Activated naive CD8-positive, alpha-beta T cell treated with anti-CD3 and anti-CD28 coated beads for 36 hours (primary cell): ENCODE results near the gene KANK4. TPM values are rescaled to one million over a fixed set of nuclear protein-coding genes. Genes with fewer than 3 reads are reported as not detected.
A peak's percentile ranks its signal among the peaks of the same experiment; 100 is the strongest.

Experiments
- DNase-seq: peaks from one replicate; pipeline ENCODE4 v3.0.0; 2021
- H3K27ac Mint-ChIP-seq: one replicate; pipeline ENCODE4 v1.8.0; 2022; ENCODE audit warnings: mild to moderate bottlenecking, moderate library complexity, mixed read lengths
- H3K27me3 Mint-ChIP-seq: one replicate; pipeline ENCODE4 v1.8.0; 2022; ENCODE audit warnings: mild to moderate bottlenecking, mixed read lengths
- H3K36me3 Mint-ChIP-seq: one replicate; pipeline ENCODE4 v1.8.0; 2021; ENCODE audit warnings: mild to moderate bottlenecking, mixed read lengths
- H3K4me1 Mint-ChIP-seq: one replicate; pipeline ENCODE4 v1.8.0; 2021; ENCODE audit warnings: mixed read lengths
- H3K4me3 Mint-ChIP-seq: one replicate; pipeline ENCODE4 v1.8.0; 2022; ENCODE audit warnings: mild to moderate bottlenecking, moderate library complexity, mixed read lengths
- H3K9me3 Mint-ChIP-seq: one replicate; pipeline ENCODE4 v1.8.0; 2022; ENCODE audit warnings: mixed read lengths
- total RNA-seq, 2 experiments: library from RNA; stranded (reverse); gene quantifications; one replicate each; pipeline ENCODE4 v1.2.3, GENCODE V29; 2021

KANK4 gene
- not detected for total RNA-seq

DNA sequence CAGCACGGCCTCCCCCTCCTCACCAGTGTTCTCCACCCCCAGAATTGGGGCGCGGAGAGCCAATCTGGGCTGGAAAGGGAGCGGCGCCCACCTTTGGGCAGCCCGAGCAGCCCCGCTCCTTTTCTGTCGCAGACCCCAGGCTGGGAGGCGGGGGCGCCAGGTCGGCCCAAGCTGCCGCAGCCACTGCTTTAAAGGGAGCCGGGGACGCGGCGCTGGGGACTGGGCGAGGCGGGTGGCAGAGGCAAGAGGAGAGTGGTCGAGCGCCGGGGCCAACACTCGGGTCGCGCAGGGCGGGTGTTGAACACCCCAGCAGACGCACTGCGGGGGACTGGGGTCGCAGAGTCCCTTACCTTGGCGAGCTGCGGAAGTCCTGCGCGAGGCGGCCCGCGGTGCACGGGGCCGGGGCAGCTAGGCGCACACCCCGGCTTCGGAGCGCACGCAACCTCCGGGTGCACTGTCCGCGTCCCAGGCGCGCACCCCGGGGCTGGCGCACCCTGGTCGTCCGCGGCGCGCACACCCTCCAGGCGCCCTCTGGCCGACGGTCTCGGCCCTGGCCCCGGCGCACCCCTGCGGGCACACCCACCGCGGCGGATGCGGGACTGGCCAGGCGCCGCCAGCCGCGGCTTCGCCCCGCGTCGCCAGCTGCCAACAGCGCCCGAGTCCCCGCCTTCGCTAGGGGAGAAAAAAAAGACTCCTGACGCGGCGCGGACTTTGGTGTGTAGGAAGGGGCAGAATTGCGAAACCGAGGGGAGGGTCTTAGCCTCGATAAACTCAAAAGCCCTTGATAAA lies at the start of gene KANK4:
Gene KANK4, minus strand, starts transcription at position 679 of the 789 bp plus-strand sequence. CDS start 37,870 bp downstream, outside the sequence.
- Mint-ChIP-seq H3K9me3 (no peaks in the 10 kb centered on the region), H3K27me3 (peaks cover 49% of the 10 kb centered on the region), H3K36me3 (no peaks in the 10 kb centered on the region), H3K4me1 (no peaks in the 10 kb centered on the region), H3K27ac (no peak within 1 kb of the TSS), H3K4me3 (no peak within 1 kb of the TSS)
- peak; percentile 10 for DNase-seq

DNA sequence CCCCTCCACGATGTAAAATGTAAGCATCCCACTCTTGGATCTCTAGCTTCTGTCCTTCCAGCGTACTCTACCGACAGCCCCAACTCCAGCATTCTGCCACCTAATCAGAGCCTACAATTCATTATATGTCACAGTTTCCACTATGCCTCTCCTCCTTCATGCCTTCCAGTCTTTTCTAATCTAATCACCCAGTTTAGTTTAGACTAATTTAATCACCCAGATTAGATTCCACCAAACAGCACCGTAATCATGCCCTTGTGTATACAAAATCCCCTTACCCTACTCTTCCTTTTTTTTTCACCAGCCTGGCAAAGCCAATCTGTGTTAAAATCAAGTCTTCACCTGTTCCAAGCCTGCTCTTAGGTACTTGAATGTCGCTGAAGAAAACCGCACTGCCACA lies 49.8 kb upstream of the KANK4 start:
- Mint-ChIP-seq H3K27ac (no peak overlapping the region), H3K4me1 (no peaks in the 10 kb centered on the region), H3K9me3 (no peaks in the 10 kb centered on the region)

DNA sequence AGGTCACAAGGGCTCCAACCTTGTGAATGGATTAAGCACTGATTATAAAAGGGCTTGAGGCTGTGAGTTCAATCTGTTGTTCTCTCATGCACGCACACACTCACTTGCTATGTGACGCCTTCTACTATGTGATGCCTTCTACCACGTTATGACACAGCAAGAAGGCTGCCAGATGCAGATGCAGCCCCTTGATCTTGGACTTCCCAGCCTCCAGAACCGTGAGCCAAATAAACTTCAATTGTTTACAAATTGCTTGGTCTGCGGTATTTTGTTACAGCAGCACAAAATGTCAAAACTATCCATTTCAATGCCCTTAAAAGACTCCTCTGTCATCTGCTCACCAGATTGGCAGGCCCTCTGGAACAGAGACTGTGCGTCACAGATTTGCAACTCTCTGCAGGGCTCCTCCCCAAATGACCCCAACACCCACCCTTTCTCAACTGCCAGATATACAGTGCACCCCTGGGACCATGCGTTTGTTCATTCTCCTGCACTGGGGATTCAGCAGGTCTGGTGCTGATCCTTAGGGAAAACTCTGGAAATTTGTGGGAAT lies 47.8 kb upstream of the KANK4 start:
- Mint-ChIP-seq H3K4me1 (no peaks in the 10 kb centered on the region), H3K27ac (no peak overlapping the region), H3K27me3 (no peaks in the 10 kb centered on the region), H3K36me3 (no peaks in the 10 kb centered on the region), H3K4me3 (no peak overlapping the region), H3K9me3 (no peaks in the 10 kb centered on the region)
- DNase-seq: no peak

More for the DNA sequence above, 49.8 kb upstream of the KANK4 start:
- Mint-ChIP-seq H3K27me3 (no peaks in the 10 kb centered on the region), H3K36me3 (no peaks in the 10 kb centered on the region), H3K4me3 (no peak overlapping the region)
- DNase-seq: no peak

DNA sequence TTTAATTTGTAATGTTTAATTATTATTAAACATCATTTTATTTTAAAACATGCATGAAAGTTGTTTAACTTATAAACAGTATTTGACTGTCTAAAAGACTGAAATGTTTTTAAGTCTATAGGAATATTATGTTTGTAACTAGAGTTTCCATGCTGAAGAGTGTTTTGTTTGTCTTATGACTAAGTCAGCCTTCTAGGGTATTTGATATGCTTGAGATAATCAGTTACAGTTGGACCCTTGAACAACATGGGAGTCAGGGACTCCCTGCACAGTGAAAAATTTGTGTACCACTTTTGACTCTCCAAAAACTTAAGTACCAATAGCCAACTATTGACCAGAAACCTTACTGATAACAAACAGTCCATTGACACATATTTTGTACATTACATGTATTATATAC lies 45.5 kb upstream of the KANK4 start:
- Mint-ChIP-seq H3K36me3 (no peaks in the 10 kb centered on the region), H3K27me3 (no peaks in the 10 kb centered on the region), H3K27ac (no peak overlapping the region), H3K4me1 (no peaks in the 10 kb centered on the region), H3K9me3 (no peaks in the 10 kb centered on the region), H3K4me3 (no peak overlapping the region)
- no peak for DNase-seq

DNA sequence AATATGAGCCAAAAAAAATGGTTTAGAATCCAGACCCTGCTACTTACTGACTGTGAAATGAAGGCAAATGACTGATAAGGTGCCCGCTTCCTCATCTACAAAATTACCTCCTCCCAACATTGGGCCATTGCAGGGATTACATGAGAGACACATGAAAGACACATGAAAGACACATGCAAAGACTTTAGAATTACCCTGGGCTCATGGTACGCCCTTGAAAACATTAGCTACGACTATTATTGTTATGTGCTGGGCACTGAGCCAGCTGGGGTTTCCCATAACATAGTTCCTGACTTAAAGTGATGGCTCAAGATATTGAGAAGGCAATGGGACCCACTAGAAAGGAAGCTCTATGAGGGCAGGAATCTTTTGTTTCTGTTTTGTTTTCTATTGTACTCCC lies 43.7 kb upstream of the KANK4 start:
- Mint-ChIP-seq H3K4me1 (no peaks in the 10 kb centered on the region), H3K36me3 (no peaks in the 10 kb centered on the region), H3K27ac (no peak overlapping the region), H3K9me3 (no peaks in the 10 kb centered on the region), H3K4me3 (no peak overlapping the region), H3K27me3 (no peaks in the 10 kb centered on the region)
- no peak for DNase-seq

DNA sequence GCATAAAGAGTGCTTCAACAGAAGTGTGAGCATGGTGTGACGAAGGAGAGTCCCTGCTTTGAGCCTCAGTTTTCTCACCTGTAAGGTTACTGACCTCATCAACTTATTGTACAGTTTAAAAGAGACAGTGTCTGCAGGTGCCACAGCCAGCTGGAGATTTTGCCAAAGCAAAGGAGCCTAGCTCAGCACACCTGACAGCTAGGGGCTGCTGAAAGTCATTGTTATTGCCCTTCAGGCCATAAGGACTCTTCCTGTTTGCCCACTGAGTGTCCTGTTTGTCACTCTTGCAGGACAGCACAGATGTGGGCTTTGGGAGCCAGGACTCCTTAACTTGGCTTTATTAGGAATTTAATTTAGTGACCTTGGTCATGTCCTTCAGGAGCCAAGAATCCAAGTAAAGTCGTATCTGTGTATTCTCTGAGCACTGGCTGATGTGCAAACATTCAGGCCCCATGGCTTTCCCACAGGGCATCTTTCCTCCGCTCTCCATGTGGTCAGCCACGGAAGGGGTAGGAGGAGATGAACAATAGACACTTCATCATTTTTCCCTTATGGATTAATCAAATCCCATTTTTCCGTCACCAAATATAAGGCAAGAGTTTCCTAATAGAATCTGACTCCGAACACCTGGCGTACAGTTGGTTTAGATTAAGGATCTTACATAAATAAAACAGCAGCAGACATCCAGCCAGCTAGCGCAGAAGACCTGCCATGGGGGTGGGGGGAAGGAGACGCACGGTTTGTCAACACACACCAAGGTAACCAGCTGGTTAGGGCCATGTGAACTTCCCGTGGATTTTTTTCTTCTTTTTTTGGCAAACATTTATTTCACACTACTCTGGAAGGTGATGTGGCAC lies 43.1 kb upstream of the KANK4 start:
- Mint-ChIP-seq H3K27ac (no peak overlapping the region), H3K9me3 (no peaks in the 10 kb centered on the region), H3K36me3 (no peaks in the 10 kb centered on the region), H3K4me3 (no peak overlapping the region), H3K4me1 (no peaks in the 10 kb centered on the region), H3K27me3 (no peaks in the 10 kb centered on the region)
- DNase-seq: no peak

DNA sequence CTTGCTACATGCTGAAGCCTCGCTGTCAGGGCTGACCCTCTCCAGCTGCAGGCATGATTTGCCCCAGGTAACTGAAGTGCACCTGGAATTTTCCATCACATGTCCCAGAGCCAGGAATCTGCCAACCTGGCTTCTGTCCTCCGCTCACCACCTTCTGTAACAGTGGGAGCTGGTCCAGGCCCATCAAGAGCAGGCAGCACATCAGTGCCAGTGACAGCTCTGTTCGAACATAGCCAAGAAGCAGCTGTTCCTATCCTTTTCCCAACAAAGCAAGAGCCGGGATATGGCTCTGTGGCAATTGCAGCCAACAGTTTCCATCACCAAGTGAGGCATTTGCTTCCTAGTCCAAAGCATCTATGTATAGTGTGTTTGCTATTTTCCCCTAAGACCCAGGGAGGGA lies 42.2 kb upstream of the KANK4 start:
- Mint-ChIP-seq H3K4me1 (no peaks in the 10 kb centered on the region), H3K36me3 (no peaks in the 10 kb centered on the region), H3K27me3 (no peaks in the 10 kb centered on the region), H3K27ac (no peak overlapping the region), H3K4me3 (no peak overlapping the region), H3K9me3 (no peaks in the 10 kb centered on the region)
- DNase-seq: no peak

DNA sequence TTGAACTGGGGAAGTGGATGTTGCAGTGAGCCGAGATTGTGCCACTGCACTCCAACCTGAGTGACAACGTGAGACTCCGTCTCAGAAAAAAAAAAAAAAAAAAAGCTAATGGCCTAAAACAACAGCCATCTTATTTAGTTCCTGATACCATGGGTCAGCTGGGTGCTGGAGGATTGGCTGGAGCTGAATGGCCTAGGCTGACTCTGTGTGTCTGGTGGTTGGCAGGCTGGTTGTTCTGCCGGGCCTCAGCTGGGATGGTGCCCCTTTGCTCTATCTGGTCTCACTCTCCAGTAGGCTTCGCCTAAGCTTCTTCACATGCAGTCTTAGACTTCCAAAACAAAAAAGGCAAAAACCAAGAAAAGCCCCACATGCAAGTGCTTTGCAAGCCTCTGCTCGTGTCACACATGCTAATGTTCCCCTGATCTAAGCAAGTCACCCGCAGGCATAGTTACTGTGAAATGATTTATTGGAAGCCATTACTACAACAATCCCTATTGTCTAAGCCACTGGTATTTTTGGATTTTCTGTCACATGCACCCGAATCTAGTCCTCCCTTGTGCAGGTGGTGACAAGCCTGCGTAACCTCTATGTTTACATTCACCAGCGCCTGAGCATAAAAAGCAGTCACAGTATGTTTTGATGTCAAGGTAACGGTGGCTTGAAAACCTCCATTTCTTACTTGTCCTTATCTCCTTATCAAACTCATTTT lies 39.6 kb upstream of the KANK4 start:
- Mint-ChIP-seq H3K4me3 (no peak overlapping the region), H3K27ac (no peak overlapping the region), H3K36me3 (no peaks in the 10 kb centered on the region), H3K27me3 (no peaks in the 10 kb centered on the region), H3K4me1 (no peaks in the 10 kb centered on the region), H3K9me3 (no peaks in the 10 kb centered on the region)
- DNase-seq: no peak

DNA sequence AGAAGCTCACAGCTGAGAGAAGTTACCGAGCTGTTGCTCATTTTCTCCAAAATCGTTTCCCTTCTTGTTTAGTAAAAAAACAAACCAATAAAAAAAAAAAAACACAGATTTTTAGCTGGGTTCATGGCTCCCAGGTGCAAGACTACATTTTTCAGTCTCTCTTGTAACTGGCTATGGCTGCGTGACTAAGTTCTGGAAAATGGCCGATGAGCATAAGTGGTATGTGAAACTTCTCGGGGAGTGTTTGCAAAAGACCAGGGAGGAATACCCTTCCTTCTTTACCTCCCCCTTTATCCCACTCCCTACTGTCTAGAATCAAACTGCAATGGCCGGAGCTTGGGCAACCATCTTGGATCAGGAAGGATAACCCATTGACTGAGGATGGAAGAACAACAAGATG lies 38.7 kb upstream of the KANK4 start:
- Mint-ChIP-seq H3K27me3 (no peaks in the 10 kb centered on the region), H3K4me1 (no peaks in the 10 kb centered on the region), H3K36me3 (no peaks in the 10 kb centered on the region), H3K4me3 (no peak overlapping the region), H3K9me3 (no peaks in the 10 kb centered on the region), H3K27ac (no peak overlapping the region)
- no peak for DNase-seq

DNA sequence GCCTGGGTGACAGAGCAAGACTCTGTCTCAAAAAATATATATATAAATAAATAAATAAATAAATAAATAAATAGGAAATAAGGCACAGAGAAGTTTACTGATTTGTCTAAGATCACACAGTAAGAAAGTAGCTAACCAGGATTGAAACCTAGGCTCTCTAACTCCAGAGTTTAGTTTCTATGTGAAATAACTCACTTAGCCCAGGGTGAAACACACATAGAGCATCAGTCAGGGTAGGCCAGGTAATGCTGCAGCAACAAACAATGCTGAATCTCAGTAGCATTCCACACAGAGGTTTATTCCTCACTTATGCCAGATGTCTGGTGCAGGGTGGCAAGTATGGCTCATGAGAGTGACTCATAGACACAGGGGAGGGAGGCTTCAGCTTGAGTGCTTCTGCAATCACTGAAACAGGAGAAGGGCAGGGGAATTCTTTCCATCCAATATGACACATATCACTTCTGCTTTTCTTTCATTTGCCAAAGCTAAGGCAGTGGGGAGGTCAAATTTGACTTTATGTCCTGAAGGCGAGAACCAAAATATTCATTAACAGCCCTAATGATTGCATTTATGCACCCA lies 37.1 kb upstream of the KANK4 start:
- Mint-ChIP-seq H3K4me3 (no peak overlapping the region), H3K4me1 (no peaks in the 10 kb centered on the region), H3K27me3 (no peaks in the 10 kb centered on the region), H3K9me3 (no peaks in the 10 kb centered on the region), H3K27ac (no peak overlapping the region), H3K36me3 (no peaks in the 10 kb centered on the region)
- DNase-seq: no peak

DNA sequence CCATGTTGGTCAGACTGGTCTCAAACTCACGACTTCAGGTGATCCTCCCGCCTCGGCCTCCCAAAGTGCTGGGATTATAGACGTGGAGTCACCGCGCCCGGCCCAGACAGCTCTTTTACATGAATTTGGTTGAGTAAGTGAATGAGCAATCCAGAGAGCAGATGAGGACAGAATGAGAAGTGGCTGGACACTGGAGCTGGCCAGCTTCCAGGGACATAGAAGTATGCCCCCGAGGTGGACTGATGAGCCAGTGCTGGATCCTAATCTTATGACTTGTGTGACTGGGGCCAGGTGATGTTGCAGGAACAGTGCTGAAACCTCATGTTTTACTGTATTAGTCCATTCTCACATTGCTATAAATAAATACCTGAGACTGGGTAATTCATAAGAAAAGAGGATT lies 35.9 kb upstream of the KANK4 start:
- H3K27ac Mint-ChIP-seq: no peak overlapping the region
- H3K9me3 Mint-ChIP-seq: no peaks in the 10 kb centered on the region
- no peak overlapping the region for H3K4me3 Mint-ChIP-seq
- H3K27me3 Mint-ChIP-seq: no peaks in the 10 kb centered on the region
- H3K4me1 Mint-ChIP-seq: no peaks in the 10 kb centered on the region
- DNase-seq: no peak
- no peaks in the 10 kb centered on the region for H3K36me3 Mint-ChIP-seq

DNA sequence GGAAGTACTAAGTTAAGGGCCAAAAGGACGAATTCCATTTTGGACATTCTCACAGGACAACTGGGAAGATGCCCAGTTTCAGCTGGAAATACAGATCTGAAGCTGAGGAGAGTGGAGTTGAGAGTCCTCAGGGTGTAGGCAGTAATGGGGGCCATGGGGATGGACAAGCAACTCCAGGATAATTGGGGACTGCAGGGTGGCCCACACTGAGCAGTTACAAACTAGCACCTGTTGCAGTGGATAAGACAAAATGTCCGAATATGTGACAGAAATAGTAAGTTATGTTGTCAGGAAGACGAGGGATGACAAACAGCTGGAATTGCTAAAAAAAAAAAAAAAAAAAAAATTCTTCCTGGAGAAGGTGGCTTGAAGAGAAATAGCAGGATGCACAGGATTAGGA lies 34.6 kb upstream of the KANK4 start:
- Mint-ChIP-seq H3K36me3 (no peaks in the 10 kb centered on the region), H3K27me3 (no peaks in the 10 kb centered on the region), H3K4me3 (no peak overlapping the region), H3K4me1 (no peaks in the 10 kb centered on the region), H3K9me3 (no peaks in the 10 kb centered on the region), H3K27ac (no peak overlapping the region)
- no peak for DNase-seq

DNA sequence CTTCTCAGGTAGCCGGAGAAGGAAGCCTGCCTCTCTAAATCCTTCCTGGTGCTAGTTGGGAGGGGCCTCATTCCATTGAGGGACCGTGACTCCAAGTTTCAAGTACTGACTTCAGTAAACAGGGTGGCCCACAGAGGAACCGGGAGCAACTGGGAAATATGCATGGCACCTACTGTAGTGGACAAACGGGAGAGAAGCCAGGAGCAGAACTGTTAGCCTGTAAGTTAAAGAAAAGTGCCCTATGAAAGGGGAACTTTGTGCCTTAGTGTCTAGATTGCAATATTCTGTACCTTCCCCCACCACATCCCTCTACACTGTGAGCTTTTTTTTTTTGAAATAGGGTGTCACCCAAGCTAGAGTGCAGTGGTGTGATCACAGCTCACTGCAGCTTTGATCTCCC lies 33.2 kb upstream of the KANK4 start:
- H3K27ac Mint-ChIP-seq: no peak overlapping the region
- no peaks in the 10 kb centered on the region for H3K27me3 Mint-ChIP-seq
- no peak for DNase-seq
- H3K36me3 Mint-ChIP-seq: no peaks in the 10 kb centered on the region
- no peaks in the 10 kb centered on the region for H3K9me3 Mint-ChIP-seq
- H3K4me3 Mint-ChIP-seq: no peak overlapping the region
- H3K4me1 Mint-ChIP-seq: no peaks in the 10 kb centered on the region

DNA sequence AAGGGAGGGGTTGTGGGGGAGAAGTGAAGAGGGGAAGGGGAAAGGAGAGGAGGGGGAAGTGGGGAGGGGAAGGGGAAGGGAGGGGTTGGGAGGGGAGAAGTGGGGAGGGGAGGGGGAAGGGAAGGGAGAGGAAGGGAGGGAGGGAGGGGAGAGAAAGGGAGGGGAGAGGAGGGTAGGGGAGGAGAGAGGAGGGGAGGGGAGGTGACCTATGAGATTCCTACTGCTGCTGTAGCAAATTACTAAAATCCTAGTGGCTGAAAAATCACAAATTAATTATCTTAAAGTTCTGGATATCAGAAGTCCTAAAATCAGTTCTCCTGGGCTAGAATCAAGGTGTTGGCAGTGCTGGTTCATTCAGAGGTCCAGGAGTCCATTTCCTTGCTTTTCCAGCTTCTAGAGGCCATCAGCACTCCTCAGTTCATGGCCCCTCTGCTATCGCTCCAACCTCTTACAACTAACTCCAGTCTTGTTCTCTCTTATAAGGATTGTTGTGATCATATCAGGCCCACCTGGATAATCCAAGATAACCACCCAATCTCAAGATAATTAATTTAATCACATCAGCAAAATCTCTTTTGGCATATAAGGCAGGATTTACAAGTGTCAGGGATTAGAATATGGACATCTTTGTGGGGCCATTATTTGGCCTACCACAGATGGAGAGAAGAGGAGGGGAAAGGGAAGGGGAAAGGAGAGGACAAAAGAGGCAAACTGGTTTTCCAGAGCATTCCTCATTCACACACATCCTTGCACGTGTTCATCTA lies 30.4 kb upstream of the KANK4 start:
- no peaks in the 10 kb centered on the region for H3K27me3 Mint-ChIP-seq

More for the DNA sequence above, 30.4 kb upstream of the KANK4 start:
- DNase-seq: no peak
- Mint-ChIP-seq H3K9me3 (no peaks in the 10 kb centered on the region), H3K4me3 (no peak overlapping the region), H3K36me3 (no peaks in the 10 kb centered on the region), H3K4me1 (no peaks in the 10 kb centered on the region), H3K27ac (no peak overlapping the region)
